Measurements from ENCODE around the gene SLC7A5.

GRCh38 chr16:87847467-87847784, 21.9 kb downstream of the SLC7A5 start:
- TF ChIP-seq, protein P1, sequence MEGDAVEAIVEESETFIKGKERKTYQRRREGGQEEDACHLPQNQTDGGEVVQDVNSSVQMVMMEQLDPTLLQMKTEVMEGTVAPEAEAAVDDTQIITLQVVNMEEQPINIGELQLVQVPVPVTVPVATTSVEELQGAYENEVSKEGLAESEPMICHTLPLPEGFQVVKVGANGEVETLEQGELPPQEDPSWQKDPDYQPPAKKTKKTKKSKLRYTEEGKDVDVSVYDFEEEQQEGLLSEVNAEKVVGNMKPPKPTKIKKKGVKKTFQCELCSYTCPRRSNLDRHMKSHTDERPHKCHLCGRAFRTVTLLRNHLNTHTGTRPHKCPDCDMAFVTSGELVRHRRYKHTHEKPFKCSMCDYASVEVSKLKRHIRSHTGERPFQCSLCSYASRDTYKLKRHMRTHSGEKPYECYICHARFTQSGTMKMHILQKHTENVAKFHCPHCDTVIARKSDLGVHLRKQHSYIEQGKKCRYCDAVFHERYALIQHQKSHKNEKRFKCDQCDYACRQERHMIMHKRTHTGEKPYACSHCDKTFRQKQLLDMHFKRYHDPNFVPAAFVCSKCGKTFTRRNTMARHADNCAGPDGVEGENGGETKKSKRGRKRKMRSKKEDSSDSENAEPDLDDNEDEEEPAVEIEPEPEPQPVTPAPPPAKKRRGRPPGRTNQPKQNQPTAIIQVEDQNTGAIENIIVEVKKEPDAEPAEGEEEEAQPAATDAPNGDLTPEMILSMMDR (IDR thresholded peaks at IDR 0.05; ENCODE audit: low read length) = no peak
- TF ChIP-seq EZH2 (optimal IDR thresholded peaks at IDR 0.05; ENCODE audit: low read depth, low read length) = no peak

Measured in MM.1S (cell line).